ENCODE results near the gene SCG5.

- TF ChIP-seq, protein P1, sequence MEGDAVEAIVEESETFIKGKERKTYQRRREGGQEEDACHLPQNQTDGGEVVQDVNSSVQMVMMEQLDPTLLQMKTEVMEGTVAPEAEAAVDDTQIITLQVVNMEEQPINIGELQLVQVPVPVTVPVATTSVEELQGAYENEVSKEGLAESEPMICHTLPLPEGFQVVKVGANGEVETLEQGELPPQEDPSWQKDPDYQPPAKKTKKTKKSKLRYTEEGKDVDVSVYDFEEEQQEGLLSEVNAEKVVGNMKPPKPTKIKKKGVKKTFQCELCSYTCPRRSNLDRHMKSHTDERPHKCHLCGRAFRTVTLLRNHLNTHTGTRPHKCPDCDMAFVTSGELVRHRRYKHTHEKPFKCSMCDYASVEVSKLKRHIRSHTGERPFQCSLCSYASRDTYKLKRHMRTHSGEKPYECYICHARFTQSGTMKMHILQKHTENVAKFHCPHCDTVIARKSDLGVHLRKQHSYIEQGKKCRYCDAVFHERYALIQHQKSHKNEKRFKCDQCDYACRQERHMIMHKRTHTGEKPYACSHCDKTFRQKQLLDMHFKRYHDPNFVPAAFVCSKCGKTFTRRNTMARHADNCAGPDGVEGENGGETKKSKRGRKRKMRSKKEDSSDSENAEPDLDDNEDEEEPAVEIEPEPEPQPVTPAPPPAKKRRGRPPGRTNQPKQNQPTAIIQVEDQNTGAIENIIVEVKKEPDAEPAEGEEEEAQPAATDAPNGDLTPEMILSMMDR (IDR thresholded peaks at IDR 0.05 in 2 of 3, conservative IDR thresholded peaks at IDR 0.05 in 1 of 3; ENCODE audit: control insufficient read depth in 2 of 3, extremely low read depth in 1 of 3, insufficient read depth in 1 of 3, low read depth in 3 of 3, low read length in 3 of 3): no peak
- no peak for TF ChIP-seq CHD4 (IDR thresholded peaks at IDR 0.05)
- TF ChIP-seq, protein P2, sequence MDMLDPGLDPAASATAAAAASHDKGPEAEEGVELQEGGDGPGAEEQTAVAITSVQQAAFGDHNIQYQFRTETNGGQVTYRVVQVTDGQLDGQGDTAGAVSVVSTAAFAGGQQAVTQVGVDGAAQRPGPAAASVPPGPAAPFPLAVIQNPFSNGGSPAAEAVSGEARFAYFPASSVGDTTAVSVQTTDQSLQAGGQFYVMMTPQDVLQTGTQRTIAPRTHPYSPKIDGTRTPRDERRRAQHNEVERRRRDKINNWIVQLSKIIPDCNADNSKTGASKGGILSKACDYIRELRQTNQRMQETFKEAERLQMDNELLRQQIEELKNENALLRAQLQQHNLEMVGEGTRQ (IDR thresholded peaks at IDR 0.05; ENCODE audit: borderline replicate concordance, low read depth, low read length): no peak
These were observed at the start of gene SCG5 for GRCh38 chr15:32641517-32642059.
